ENCODE data around the gene ESCO1.

The ESCO1 gene

DNA sequence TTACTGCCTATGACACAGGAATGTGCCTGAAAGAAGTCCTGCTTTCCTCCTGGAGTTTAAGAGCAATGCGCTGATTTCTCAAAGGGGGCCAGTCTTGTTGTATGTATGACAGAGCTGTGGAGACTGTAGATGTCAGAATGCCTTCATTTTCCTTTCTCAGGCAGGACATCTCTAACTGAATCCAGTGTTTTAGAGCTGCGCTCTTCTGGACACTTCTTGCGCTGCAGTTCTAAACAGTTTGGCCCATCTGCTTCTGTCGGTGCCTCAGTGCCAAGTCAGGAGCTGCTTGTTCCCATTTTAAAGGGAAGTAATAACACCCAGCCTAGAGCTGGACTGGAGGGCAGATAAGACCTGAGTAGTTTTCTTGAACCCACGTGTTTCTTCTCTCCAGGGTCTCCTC is 91.4 kb downstream of the ESCO1 start:
- no peak overlapping the region for H3K27ac ChIP-seq (ENCODE audit: low read length)

DNA sequence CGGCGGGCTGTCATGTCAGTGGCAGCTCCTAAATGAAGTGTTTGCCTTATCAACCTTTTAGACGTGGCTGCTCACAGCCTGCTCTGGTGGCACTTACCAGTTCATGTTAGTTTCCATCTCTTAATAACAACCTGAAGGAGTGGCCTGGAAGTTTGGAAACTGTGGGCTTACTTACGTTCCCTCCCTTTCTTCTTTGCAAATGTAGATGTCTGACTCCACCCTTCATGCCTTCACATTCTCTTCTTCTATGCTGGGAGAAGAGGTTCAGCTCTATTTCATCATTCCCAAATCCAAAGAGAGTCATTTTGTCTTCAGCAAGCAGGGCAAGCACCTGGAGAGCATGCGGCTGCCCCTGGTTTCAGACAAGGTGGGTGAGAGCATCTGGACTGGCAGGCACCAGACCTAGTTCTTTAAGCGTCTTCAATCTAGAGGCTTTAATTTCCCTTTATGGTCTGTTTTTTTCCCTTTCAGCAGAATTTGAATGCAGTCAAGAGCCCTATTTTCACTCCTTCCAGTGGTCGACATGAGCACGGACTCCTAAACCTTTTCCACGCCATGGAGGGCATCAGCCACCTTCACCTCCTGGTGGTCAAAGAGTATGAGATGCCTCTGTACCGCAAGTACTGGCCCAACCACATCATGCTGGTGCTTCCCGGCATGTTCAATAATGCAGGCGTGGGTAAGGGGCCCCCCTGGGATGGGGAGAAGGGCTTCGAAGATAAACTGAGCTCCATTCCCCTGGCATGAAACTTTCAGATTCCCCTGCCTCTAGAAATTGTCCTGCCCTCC is 92.4 kb downstream of the ESCO1 start:
- no peaks in the 10 kb centered on the region for H3K4me1 ChIP-seq (ENCODE audit: control insufficient read depth, low read depth, low read length)
- H3K9ac ChIP-seq (ENCODE audit: low read length) = no peak overlapping the region
- H3K27me3 ChIP-seq (ENCODE audit: control insufficient read depth, insufficient read depth, low read length) = no peaks in the 10 kb centered on the region
- H3K4me3 ChIP-seq (ENCODE audit: low read length) = no peak overlapping the region
- H3K27ac ChIP-seq (ENCODE audit: low read length) = no peak overlapping the region
- no peaks in the 10 kb centered on the region for H3K9me3 ChIP-seq (ENCODE audit: control insufficient read depth, low read depth, low read length)
- H3K36me3 ChIP-seq (ENCODE audit: control insufficient read depth, low read depth, low read length) = no peaks in the 10 kb centered on the region

More for the DNA sequence above, 91.4 kb downstream of the ESCO1 start:
- peaks cover 3% of the 10 kb centered on the region for H3K36me3 ChIP-seq (ENCODE audit: control insufficient read depth, low read depth, low read length)
- no peaks in the 10 kb centered on the region for H3K27me3 ChIP-seq (ENCODE audit: control insufficient read depth, insufficient read depth, low read length)
- H3K4me3 ChIP-seq (ENCODE audit: low read length) = no peak overlapping the region
- no peaks in the 10 kb centered on the region for H3K9me3 ChIP-seq (ENCODE audit: control insufficient read depth, low read depth, low read length)
- no peaks in the 10 kb centered on the region for H3K4me1 ChIP-seq (ENCODE audit: control insufficient read depth, low read depth, low read length)
- H3K9ac ChIP-seq (ENCODE audit: low read length) = no peak overlapping the region

- H3K27ac ChIP-seq (ENCODE audit: low read length) = no peak overlapping the region
- no peak overlapping the region for H3K4me3 ChIP-seq (ENCODE audit: low read length)
- no peaks in the 10 kb centered on the region for H3K4me1 ChIP-seq (ENCODE audit: control insufficient read depth, low read depth, low read length)
- H3K36me3 ChIP-seq (ENCODE audit: control insufficient read depth, low read depth, low read length) = no peaks in the 10 kb centered on the region
- H3K9me3 ChIP-seq (ENCODE audit: control insufficient read depth, low read depth, low read length) = no peaks in the 10 kb centered on the region
- no peaks in the 10 kb centered on the region for H3K27me3 ChIP-seq (ENCODE audit: control insufficient read depth, insufficient read depth, low read length)
- H3K9ac ChIP-seq (ENCODE audit: low read length) = no peak overlapping the region
These were observed 97.8 kb downstream of the ESCO1 start for GRCh38 chr18:21502661-21503060.

- H3K36me3 ChIP-seq (ENCODE audit: control insufficient read depth, low read depth, low read length) = no peaks in the 10 kb centered on the region
- no peak overlapping the region for H3K4me3 ChIP-seq (ENCODE audit: low read length)
- no peak overlapping the region for H3K9ac ChIP-seq (ENCODE audit: low read length)
- no peaks in the 10 kb centered on the region for H3K9me3 ChIP-seq (ENCODE audit: control insufficient read depth, low read depth, low read length)
- H3K27me3 ChIP-seq (ENCODE audit: control insufficient read depth, insufficient read depth, low read length) = no peaks in the 10 kb centered on the region
- no peaks in the 10 kb centered on the region for H3K4me1 ChIP-seq (ENCODE audit: control insufficient read depth, low read depth, low read length)
- no peak overlapping the region for H3K27ac ChIP-seq (ENCODE audit: low read length)
These were observed 100.5 kb downstream of the ESCO1 start for GRCh38 chr18:21499997-21500396.

- Histone ChIP-seq H3K9me3 (ENCODE audit: control insufficient read depth, low read depth, low read length) (no peaks in the 10 kb centered on the region), H3K36me3 (ENCODE audit: control insufficient read depth, low read depth, low read length) (no peaks in the 10 kb centered on the region), H3K4me1 (ENCODE audit: control insufficient read depth, low read depth, low read length) (no peaks in the 10 kb centered on the region), H3K9ac (ENCODE audit: low read length) (no peak overlapping the region), H3K27me3 (ENCODE audit: control insufficient read depth, insufficient read depth, low read length) (no peaks in the 10 kb centered on the region), H3K4me3 (ENCODE audit: low read length) (no peak overlapping the region), H3K27ac (ENCODE audit: low read length) (no peak overlapping the region)
These were observed 104.1 kb downstream of the ESCO1 start for GRCh38 chr18:21496277-21496835.

DNA sequence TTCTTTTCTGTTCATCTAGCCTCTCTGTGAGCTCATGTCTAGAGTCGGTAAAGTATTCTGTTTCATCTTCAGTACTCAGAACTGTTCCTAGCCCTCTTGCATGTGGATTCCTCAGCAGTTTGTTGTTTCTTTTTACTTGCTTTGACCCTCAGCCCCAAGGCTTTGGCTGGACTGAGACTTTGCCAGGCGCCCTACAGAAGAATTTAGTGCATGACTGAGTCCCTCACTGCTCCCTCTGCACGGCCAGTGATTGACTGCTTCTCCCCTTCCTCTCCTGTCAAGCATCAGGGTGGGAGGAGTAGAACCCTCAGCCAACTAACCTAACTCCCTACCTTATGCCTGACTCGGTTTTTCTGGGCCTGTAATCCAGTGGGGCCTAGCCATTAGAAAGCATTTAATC is 109.8 kb downstream of the ESCO1 start:
- Histone ChIP-seq H3K4me1 (ENCODE audit: control insufficient read depth, low read depth, low read length) (no peaks in the 10 kb centered on the region), H3K4me3 (ENCODE audit: low read length) (no peak overlapping the region), H3K9ac (ENCODE audit: low read length) (no peak overlapping the region), H3K9me3 (ENCODE audit: control insufficient read depth, low read depth, low read length) (no peaks in the 10 kb centered on the region), H3K36me3 (ENCODE audit: control insufficient read depth, low read depth, low read length) (no peaks in the 10 kb centered on the region), H3K27ac (ENCODE audit: low read length) (no peak overlapping the region), H3K27me3 (ENCODE audit: control insufficient read depth, insufficient read depth, low read length) (no peaks in the 10 kb centered on the region)

- H3K9ac ChIP-seq (ENCODE audit: low read length) = no peak overlapping the region
- H3K27me3 ChIP-seq (ENCODE audit: control insufficient read depth, insufficient read depth, low read length) = no peaks in the 10 kb centered on the region
- H3K9me3 ChIP-seq (ENCODE audit: control insufficient read depth, low read depth, low read length) = no peaks in the 10 kb centered on the region
- no peaks in the 10 kb centered on the region for H3K36me3 ChIP-seq (ENCODE audit: control insufficient read depth, low read depth, low read length)
- no peak overlapping the region for H3K4me3 ChIP-seq (ENCODE audit: low read length)
- no peak overlapping the region for H3K27ac ChIP-seq (ENCODE audit: low read length)
- peaks cover 6% of the 10 kb centered on the region for H3K4me1 ChIP-seq (ENCODE audit: control insufficient read depth, low read depth, low read length)
These were observed 110.5 kb downstream of the ESCO1 start for GRCh38 chr18:21489919-21490495.

DNA sequence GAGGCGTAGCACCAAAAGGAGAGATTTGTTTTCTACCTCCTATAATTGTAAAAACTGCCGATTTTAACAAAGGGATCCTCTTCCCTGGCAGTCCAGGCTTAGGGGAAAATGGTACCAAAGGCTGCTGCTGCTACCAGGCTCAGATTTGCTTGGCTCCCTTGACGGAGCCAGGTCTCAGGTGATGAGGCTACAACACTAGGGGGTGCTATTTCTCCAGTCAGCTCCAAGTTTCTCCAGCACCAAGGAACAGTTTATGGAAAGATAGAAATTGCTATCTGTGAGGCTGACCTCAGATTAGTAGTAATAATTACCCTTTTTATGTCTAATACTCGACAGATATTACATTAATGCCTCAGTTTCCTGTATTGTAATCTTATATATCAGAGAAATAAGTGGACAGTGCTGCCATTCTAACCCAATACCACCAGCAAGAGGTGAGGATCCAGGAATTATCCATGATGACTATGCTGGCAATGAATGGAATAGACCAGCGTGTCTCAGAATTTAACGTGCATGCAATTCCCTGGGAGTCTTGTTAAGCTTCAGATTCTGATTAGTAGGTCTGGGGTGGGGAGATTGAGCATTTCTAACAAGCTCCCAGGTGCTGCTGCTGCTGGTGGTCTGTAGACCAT is 111.3 kb downstream of the ESCO1 start:
- H3K4me1 ChIP-seq (ENCODE audit: control insufficient read depth, low read depth, low read length) = peaks cover 7% of the 10 kb centered on the region
- H3K9me3 ChIP-seq (ENCODE audit: control insufficient read depth, low read depth, low read length) = no peaks in the 10 kb centered on the region
- no peak overlapping the region for H3K27ac ChIP-seq (ENCODE audit: low read length)
- H3K9ac ChIP-seq (ENCODE audit: low read length) = no peak overlapping the region
- H3K27me3 ChIP-seq (ENCODE audit: control insufficient read depth, insufficient read depth, low read length) = no peaks in the 10 kb centered on the region
- H3K4me3 ChIP-seq (ENCODE audit: low read length) = no peak overlapping the region
- no peaks in the 10 kb centered on the region for H3K36me3 ChIP-seq (ENCODE audit: control insufficient read depth, low read depth, low read length)

DNA sequence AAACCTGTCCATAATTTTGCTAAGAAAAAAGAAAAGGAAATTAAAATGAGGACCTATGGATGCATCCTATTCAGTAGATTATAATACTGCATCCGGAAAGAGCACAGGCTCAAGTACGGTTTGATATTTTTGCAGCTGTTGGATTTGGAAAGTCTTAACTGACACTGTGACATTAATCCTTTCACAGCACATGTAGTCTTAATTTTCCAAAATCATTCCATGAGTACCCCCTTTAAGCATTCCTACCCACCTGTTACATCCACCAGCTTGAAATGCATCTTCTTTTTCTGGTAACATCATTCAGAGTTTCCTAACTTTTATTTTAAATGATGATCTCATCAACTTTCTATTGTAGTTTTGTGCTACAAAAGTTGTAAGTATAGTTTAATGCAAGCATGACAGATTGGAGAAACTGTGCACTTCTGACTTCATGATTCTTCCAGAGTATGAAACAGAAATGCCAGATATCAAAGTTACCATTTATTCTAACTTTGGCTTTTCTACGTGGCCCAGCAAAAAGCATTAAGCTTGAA is 113.5 kb downstream of the ESCO1 start:
- Histone ChIP-seq H3K9me3 (ENCODE audit: control insufficient read depth, low read depth, low read length) (no peaks in the 10 kb centered on the region), H3K27ac (ENCODE audit: low read length) (no peak overlapping the region), H3K36me3 (ENCODE audit: control insufficient read depth, low read depth, low read length) (no peaks in the 10 kb centered on the region), H3K4me1 (ENCODE audit: control insufficient read depth, low read depth, low read length) (peaks cover 7% of the 10 kb centered on the region), H3K4me3 (ENCODE audit: low read length) (no peak overlapping the region), H3K27me3 (ENCODE audit: control insufficient read depth, insufficient read depth, low read length) (no peaks in the 10 kb centered on the region), H3K9ac (ENCODE audit: low read length) (no peak overlapping the region)

GRCh38 chr18:21484851-21485636 is 115.5 kb downstream of the ESCO1 start:
- Histone ChIP-seq H3K4me3 (ENCODE audit: low read length) (no peak overlapping the region), H3K9me3 (ENCODE audit: control insufficient read depth, low read depth, low read length) (no peaks in the 10 kb centered on the region), H3K27me3 (ENCODE audit: control insufficient read depth, insufficient read depth, low read length) (no peaks in the 10 kb centered on the region), H3K36me3 (ENCODE audit: control insufficient read depth, low read depth, low read length) (peaks cover 4% of the 10 kb centered on the region), H3K9ac (ENCODE audit: low read length) (no peak overlapping the region), H3K4me1 (ENCODE audit: control insufficient read depth, low read depth, low read length) (peaks cover 7% of the 10 kb centered on the region), H3K27ac (ENCODE audit: low read length) (no peak overlapping the region)

- peaks cover 7% of the 10 kb centered on the region for H3K4me1 ChIP-seq (ENCODE audit: control insufficient read depth, low read depth, low read length)
- no peak overlapping the region for H3K4me3 ChIP-seq (ENCODE audit: low read length)
- H3K9me3 ChIP-seq (ENCODE audit: control insufficient read depth, low read depth, low read length) = no peaks in the 10 kb centered on the region
- H3K36me3 ChIP-seq (ENCODE audit: control insufficient read depth, low read depth, low read length) = peaks cover 4% of the 10 kb centered on the region
- no peaks in the 10 kb centered on the region for H3K27me3 ChIP-seq (ENCODE audit: control insufficient read depth, insufficient read depth, low read length)
- no peak overlapping the region for H3K27ac ChIP-seq (ENCODE audit: low read length)
- H3K9ac ChIP-seq (ENCODE audit: low read length) = no peak overlapping the region
These were observed 117.5 kb downstream of the ESCO1 start for GRCh38 chr18:21483051-21483450.
